Mammary epithelial cell (primary cell): ENCODE results near the gene UFC1.

Experiments used
- EZH2 ChIP-seq: IDR thresholded peaks from 2 replicates; pipeline ENCODE4 v1.6.1; 2012; ENCODE audit warnings: low read length, inconsistent platforms, borderline replicate concordance
- TF ChIP-seq, protein P1 (sequence below), 2 donors: IDR thresholded peaks in 1 of 2; conservative IDR thresholded peaks in 1 of 2; 2 replicates each; pipeline ENCODE4 v1.5.1; 2011 to 2012; ENCODE audit warnings: inconsistent platforms in 2 of 2, low read length in 2 of 2, mild to moderate bottlenecking in 2 of 2, control low read depth in 1 of 2, low read depth in 1 of 2; ENCODE audit not compliant: insufficient read depth in 1 of 2; ENCODE audit errors: extremely low read depth in 1 of 2

DNA sequence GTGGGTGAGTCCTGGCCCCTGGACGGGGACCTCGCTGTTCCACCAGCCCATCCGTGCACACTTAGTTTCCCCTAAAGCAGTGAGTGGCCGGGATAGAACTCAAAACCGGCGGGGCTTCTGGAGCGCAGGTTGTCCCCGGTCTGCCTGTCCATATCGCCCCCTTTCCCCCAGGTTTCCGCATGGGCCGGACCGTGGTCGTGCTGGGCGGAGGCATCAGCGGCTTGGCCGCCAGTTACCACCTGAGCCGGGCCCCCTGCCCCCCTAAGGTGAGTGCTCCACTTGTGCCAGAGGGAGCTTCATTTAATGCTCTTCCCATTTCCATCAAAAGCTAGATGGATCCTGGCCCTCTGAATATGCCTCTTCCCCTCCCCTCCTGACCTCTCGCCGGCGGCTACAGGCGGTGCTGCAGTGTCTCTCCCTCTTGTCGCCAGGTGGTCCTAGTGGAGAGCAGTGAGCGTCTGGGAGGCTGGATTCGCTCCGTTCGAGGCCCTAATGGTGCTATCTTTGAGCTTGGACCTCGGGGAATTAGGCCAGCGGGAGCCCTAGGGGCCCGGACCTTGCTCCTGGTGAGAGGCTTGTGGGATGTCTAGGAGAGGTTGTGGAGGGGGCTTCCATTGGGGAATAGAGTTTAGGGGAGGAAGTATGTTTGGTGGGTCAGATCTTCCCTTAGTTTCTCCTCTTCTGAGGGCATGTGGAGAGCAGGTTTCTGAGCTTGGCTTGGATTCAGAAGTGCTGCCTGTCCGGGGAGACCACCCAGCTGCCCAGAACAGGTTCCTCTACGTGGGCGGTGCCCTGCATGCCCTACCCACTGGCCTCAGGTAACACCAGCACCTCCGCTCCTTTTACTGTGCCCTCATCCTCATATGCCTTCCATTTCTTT is 13.1 kb downstream of the UFC1 start:
- TF ChIP-seq, protein P1, sequence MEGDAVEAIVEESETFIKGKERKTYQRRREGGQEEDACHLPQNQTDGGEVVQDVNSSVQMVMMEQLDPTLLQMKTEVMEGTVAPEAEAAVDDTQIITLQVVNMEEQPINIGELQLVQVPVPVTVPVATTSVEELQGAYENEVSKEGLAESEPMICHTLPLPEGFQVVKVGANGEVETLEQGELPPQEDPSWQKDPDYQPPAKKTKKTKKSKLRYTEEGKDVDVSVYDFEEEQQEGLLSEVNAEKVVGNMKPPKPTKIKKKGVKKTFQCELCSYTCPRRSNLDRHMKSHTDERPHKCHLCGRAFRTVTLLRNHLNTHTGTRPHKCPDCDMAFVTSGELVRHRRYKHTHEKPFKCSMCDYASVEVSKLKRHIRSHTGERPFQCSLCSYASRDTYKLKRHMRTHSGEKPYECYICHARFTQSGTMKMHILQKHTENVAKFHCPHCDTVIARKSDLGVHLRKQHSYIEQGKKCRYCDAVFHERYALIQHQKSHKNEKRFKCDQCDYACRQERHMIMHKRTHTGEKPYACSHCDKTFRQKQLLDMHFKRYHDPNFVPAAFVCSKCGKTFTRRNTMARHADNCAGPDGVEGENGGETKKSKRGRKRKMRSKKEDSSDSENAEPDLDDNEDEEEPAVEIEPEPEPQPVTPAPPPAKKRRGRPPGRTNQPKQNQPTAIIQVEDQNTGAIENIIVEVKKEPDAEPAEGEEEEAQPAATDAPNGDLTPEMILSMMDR (conservative IDR thresholded peaks at IDR 0.05 in 1 of 2, IDR thresholded peaks at IDR 0.05 in 1 of 2; ENCODE audit: extremely low read depth in 1 of 2, insufficient read depth in 1 of 2, low read depth in 1 of 2, low read length in 2 of 2): no peak
- TF ChIP-seq EZH2: no peak
